H1 (cell line): ENCODE results near the gene CAMKK1. TPM values are rescaled to one million over a fixed set of nuclear protein-coding genes. Genes with fewer than 3 reads are reported as not detected.

ENCODE experiments used
- ATF3 ChIP-seq: IDR thresholded peaks from 2 replicates; pipeline ENCODE4 v1.6.1; 2011; ENCODE audit warnings: low read depth, mild to moderate bottlenecking, low read length; ENCODE audit not compliant: insufficient read depth
- BRCA1 ChIP-seq: IDR thresholded peaks from 2 replicates; pipeline ENCODE4 v1.6.1; 2012; ENCODE audit warnings: low read depth, low read length, improper control_type of control experiment
- CBX8 ChIP-seq: fragments of 300-800, 300-1000 bp; sonication (generic); IDR thresholded peaks from 2 replicates; pipeline ENCODE4 v1.7.1; 2016; ENCODE audit warnings: low read depth, low read length, borderline replicate concordance
- CEBPB ChIP-seq: IDR thresholded peaks from 2 replicates; pipeline ENCODE4 v1.6.1; 2012; ENCODE audit warnings: low read depth, low read length
- CHD2 ChIP-seq: IDR thresholded peaks from 2 replicates; pipeline ENCODE4 v1.6.1; 2012; ENCODE audit warnings: low read length, improper control_type of control experiment
- CTBP2 ChIP-seq: IDR thresholded peaks from 2 replicates; pipeline ENCODE4 v1.7.0; 2011; ENCODE audit warnings: borderline replicate concordance, mild to moderate bottlenecking, moderate library complexity, mixed read lengths, low read length; ENCODE audit not compliant: insufficient read depth, insufficient read length
- EGR1 ChIP-seq: IDR thresholded peaks from 2 replicates; pipeline ENCODE4 v1.6.1; 2011; ENCODE audit warnings: low read depth, low read length, borderline replicate concordance
- EZH2 ChIP-seq: fragments of 200-600 bp; sonication (generic); IDR thresholded peaks from 2 replicates; pipeline ENCODE4 v1.7.1; 2012; ENCODE audit warnings: low read depth, mild to moderate bottlenecking, moderate library complexity, low read length, inconsistent platforms; ENCODE audit not compliant: severe bottlenecking
- FOSL1 ChIP-seq: IDR thresholded peaks from 2 replicates; pipeline ENCODE4 v1.6.1; 2011; ENCODE audit warnings: mild to moderate bottlenecking, low read depth, low read length, moderate library complexity; ENCODE audit not compliant: insufficient read depth
- GABPA ChIP-seq: IDR thresholded peaks from 2 replicates; pipeline ENCODE4 v1.6.1; 2011; ENCODE audit warnings: mild to moderate bottlenecking, low read length, moderate library complexity, borderline replicate concordance; ENCODE audit not compliant: insufficient read depth
- JUND ChIP-seq: IDR thresholded peaks from 2 replicates; pipeline ENCODE4 v1.6.1; 2011; ENCODE audit warnings: mild to moderate bottlenecking, improper control_type of control experiment, low read length
- MAFK ChIP-seq: IDR thresholded peaks from 2 replicates; pipeline ENCODE4 v1.6.1; 2012; ENCODE audit warnings: low read depth, mild to moderate bottlenecking, improper control_type of control experiment, low read length
- NRF1 ChIP-seq: IDR thresholded peaks from 2 replicates; pipeline ENCODE4 v1.6.1; 2011; ENCODE audit warnings: mild to moderate bottlenecking, low read depth, low read length, improper control_type of control experiment
- PHF8 ChIP-seq: fragments of 200-600 bp; sonication (generic); conservative IDR thresholded peaks from 2 replicates; pipeline ENCODE4 v1.7.1; 2012; ENCODE audit warnings: low read depth, mild to moderate bottlenecking, inconsistent platforms, low read length, moderate library complexity
- POLR2A ChIP-seq, 2 experiments: IDR thresholded peaks; 1 replicate in 1 of 2; 2 replicates in 1 of 2; pipeline ENCODE4 v1.6.1; 2011; ENCODE audit warnings: low read depth in 2 of 2, low read length in 2 of 2, mild to moderate bottlenecking in 2 of 2; ENCODE audit errors: control extremely low read depth in 1 of 2
- POLR2AphosphoS5 ChIP-seq: IDR thresholded peaks from 2 replicates; pipeline ENCODE4 v1.6.1; 2011; ENCODE audit warnings: low read depth, low read length
- RNF2 ChIP-seq: fragments of 200-900, 300-1000 bp; sonication (generic); IDR thresholded peaks from 2 replicates; pipeline ENCODE4 v1.7.1; 2016; ENCODE audit warnings: borderline replicate concordance, low read depth, mild to moderate bottlenecking, antibody characterized with exemption, low read length; ENCODE audit not compliant: poor library complexity, severe bottlenecking; ENCODE audit errors: missing control alignments
- SAP30 ChIP-seq: fragments of 300-600 bp; sonication (generic); IDR thresholded peaks from 2 replicates; pipeline ENCODE4 v1.7.1; 2012; ENCODE audit warnings: low read length, moderate library complexity, mild to moderate bottlenecking, inconsistent platforms; ENCODE audit not compliant: insufficient read depth, insufficient replicate concordance
- SIX5 ChIP-seq: IDR thresholded peaks from 2 replicates; pipeline ENCODE4 v1.6.1; 2011; ENCODE audit warnings: mild to moderate bottlenecking, low read depth, low read length
- SP1 ChIP-seq: IDR thresholded peaks from 2 replicates; pipeline ENCODE4 v1.6.1; 2011; ENCODE audit warnings: low read depth, low read length
- SP2 ChIP-seq: IDR thresholded peaks from 2 replicates; pipeline ENCODE4 v1.6.1; 2012; ENCODE audit warnings: mild to moderate bottlenecking, low read length, inconsistent platforms
- SP4 ChIP-seq: IDR thresholded peaks from 2 replicates; pipeline ENCODE4 v1.6.1; 2012; ENCODE audit warnings: low read length, inconsistent platforms
- TAF1 ChIP-seq: IDR thresholded peaks from 2 replicates; pipeline ENCODE4 v1.6.1; 2011; ENCODE audit warnings: mild to moderate bottlenecking, low read depth, low read length
- YY1 ChIP-seq: IDR thresholded peaks from 2 replicates; pipeline ENCODE4 v1.6.1; 2011; ENCODE audit warnings: low read depth, mild to moderate bottlenecking, low read length
- polyA plus RNA-seq, 7 experiments: library from polyadenylated mRNA; depleted of rRNA in 3 of 7; stranded (reverse) in 5 of 7; unstranded in 2 of 7; fragments of >200 nt in 5 of 7; fragments of 200-250 nt in 2 of 7; gene quantifications; 1 replicate in 5 of 7; 2 replicates in 1 of 7; 4 replicates in 1 of 7; pipeline versions ENCODE4 v1.2.1 to v1.2.3, GENCODE V29; 2011 to 2013; ENCODE audit warnings: missing spikeins in 2 of 7, mixed read lengths in 2 of 7
- total RNA-seq: library from RNA; stranded (reverse); fragmentation: NEBNext Ultra II Directional; extraction: Animal tissue kit (Norgen Biotek cat#: 25700); gene quantifications from 2 replicates; pipeline ENCODE4 v1.2.1, GENCODE V29; 2021

Gene CAMKK1
- total and polyA plus RNA-seq, 2 of the 8 experiments (the other 6 are each of a cell fraction or from before 2014, with no cell fraction given): 7.1 to 7.6 TPM

GRCh38 chr17:3893003-3893719 lies at the start of gene CAMKK1 (continued):
- TF ChIP-seq MAFK (no peak), CTBP2 (no peak), CHD2 (no peak), SIX5 (no peak), YY1 (no peak), TAF1 (0 out of 2 replicates have a peak, but pooled peaks have one; percentile 45), FOSL1 (no peak), EGR1 (no peak), PHF8 (peak; percentile 21; the same call in 1 of the 2 replicates), POLR2AphosphoS5 (peak; percentile 41; the same call in 1 of the 2 replicates), SP2 (no peak), NRF1 (no peak), ATF3 (no peak), GABPA (no peak), JUND (no peak), BRCA1 (no peak), EZH2 (no peak), SP1 (no peak), CEBPB (no peak), RNF2 (no peak), CBX8 (no peak), SP4 (no peak), SAP30 (no peak), POLR2A (IDR thresholded peaks at IDR 0.05; ENCODE audit: control extremely low read depth in 1 of 2, low read depth in 2 of 2, low read length in 2 of 2) (peak in 1 of 2 experiments; percentile 67; a peak in 2 of 3 replicates)
